H1 (cell line): ENCODE results near the gene NRXN3. TPM values are rescaled to one million over a fixed set of nuclear protein-coding genes. Genes with fewer than 3 reads are reported as not detected.

ENCODE experiments used
- CTCF ChIA-PET: fragments of 300-600 bp; sonication (Branson Sonifier 250); formaldehyde crosslinking; loops from one replicate; lab custom pipeline; 2021; ENCODE audit not compliant: partially characterized antibody; lab: Charles Lee
- POLR2A ChIA-PET: fragments of 300-600 bp; sonication (Branson Sonifier 250); formaldehyde crosslinking; loops from one replicate; lab custom pipeline; 2021; ENCODE audit warnings: inconsistent platforms; ENCODE audit not compliant: partially characterized antibody; lab: Charles Lee
- DNase-seq, 2 experiments: peaks; one replicate each; pipeline versions ENCODE4 v3.0.0 to v3.0.0-alpha.2; 2010 to 2022; ENCODE audit warnings: low spot score in 2 of 2, low read depth in 1 of 2, mixed read lengths in 1 of 2
- FAIRE-seq: peaks from 2 replicates; lab custom pipeline; 2011; peaks lifted over from hg19 to GRCh38; lab: Jason Lieb, UNC
- H2AFZ ChIP-seq: 2 replicates; pipeline ENCODE4 v1.8.1; 2012; ENCODE audit warnings: low read length, inconsistent platforms
- H2AK5ac ChIP-seq: 2 replicates; pipeline ENCODE4 v1.6.1; 2013; ENCODE audit warnings: low read depth, low read length
- H2BK120ac ChIP-seq: replicated peaks from 2 replicates; pipeline ENCODE3; 2013; ENCODE audit warnings: low read depth, low read length, inconsistent platforms
- H2BK12ac ChIP-seq: 2 replicates; pipeline ENCODE4 v1.6.1; 2013; ENCODE audit warnings: low read depth, low read length
- H2BK15ac ChIP-seq: 2 replicates; pipeline ENCODE4 v1.6.1; 2013; ENCODE audit warnings: low read length
- H2BK20ac ChIP-seq: 2 replicates; pipeline ENCODE4 v1.6.1; 2013; ENCODE audit warnings: low read length
- H2BK5ac ChIP-seq: 2 replicates; pipeline ENCODE4 v1.6.1; 2013; ENCODE audit warnings: low read depth, low read length
- H3K14ac ChIP-seq: 2 replicates; pipeline ENCODE4 v1.6.1; 2013; ENCODE audit warnings: inconsistent platforms; ENCODE audit not compliant: insufficient read length
- H3K18ac ChIP-seq: 2 replicates; pipeline ENCODE4 v1.6.1; 2013; ENCODE audit warnings: low read length; ENCODE audit errors: extremely low read depth
- H3K23ac ChIP-seq: 2 replicates; pipeline ENCODE4 v1.6.1; 2013; ENCODE audit warnings: inconsistent platforms; ENCODE audit not compliant: insufficient read length
- H3K23me2 ChIP-seq: 2 replicates; pipeline ENCODE4 v1.6.1; 2013; ENCODE audit warnings: low read depth, low read length
- H3K27ac ChIP-seq: 2 replicates; pipeline ENCODE4 v1.6.1; 2011; ENCODE audit warnings: low read depth, low read length, inconsistent platforms
- H3K27me3 ChIP-seq, 4 experiments: replicated peaks in 1 of 4; 1 replicate in 1 of 4; 2 replicates in 3 of 4; pipeline versions ENCODE4 v1.6.1 to v1.8.1; 2011 to 2013; ENCODE audit warnings: low read length in 3 of 4, mild to moderate bottlenecking in 3 of 4, inconsistent platforms in 2 of 4, mixed read lengths in 2 of 4, moderate library complexity in 1 of 4; ENCODE audit not compliant: control insufficient read depth in 3 of 4, insufficient read depth in 3 of 4; ENCODE audit errors: extremely low read depth in 1 of 4
- H3K36me3 ChIP-seq, 4 experiments: 2 replicates each; pipeline versions ENCODE4 v1.6.1 to v1.8.1; 2011 to 2013; ENCODE audit warnings: mild to moderate bottlenecking in 4 of 4, low read length in 3 of 4, moderate library complexity in 2 of 4, control low read depth in 1 of 4, inconsistent platforms in 1 of 4; ENCODE audit not compliant: insufficient read depth in 4 of 4, control insufficient read depth in 2 of 4
- H3K4ac ChIP-seq: replicated peaks from 2 replicates; pipeline ENCODE3; 2013; ENCODE audit warnings: low read length, low read depth, mixed read lengths, inconsistent platforms; ENCODE audit not compliant: insufficient read length
- H3K4me1 ChIP-seq, 4 experiments: replicated peaks in 1 of 4; 1 replicate in 1 of 4; 2 replicates in 3 of 4; pipeline versions ENCODE4 v1.6.1 to v1.8.1; 2011 to 2013; ENCODE audit warnings: low read length in 3 of 4, inconsistent platforms in 2 of 4, mixed read lengths in 1 of 4; ENCODE audit not compliant: insufficient read depth in 4 of 4, control insufficient read depth in 3 of 4
- H3K4me2 ChIP-seq, 2 experiments: 2 replicates each; pipeline versions ENCODE4 v1.6.1 to v1.8.1; 2011 to 2013; ENCODE audit warnings: low read depth in 2 of 2, low read length in 2 of 2, control low read depth in 1 of 2, inconsistent platforms in 1 of 2, mild to moderate bottlenecking in 1 of 2; ENCODE audit not compliant: insufficient read depth in 1 of 2
- H3K4me3 ChIP-seq, 4 experiments: fragments of 200-600, 300-600 bp in 1 of 4; sonication (generic), shearing (Covaris generic), sonication (Bioruptor Twin) in 1 of 4; 2 replicates each; pipeline versions ENCODE4 v1.5.1 to v1.8.1; 2011 to 2016; ENCODE audit warnings: low read length in 4 of 4, low read depth in 3 of 4, control low read depth in 2 of 4, inconsistent platforms in 2 of 4, mild to moderate bottlenecking in 2 of 4, mixed read lengths in 1 of 4, moderate library complexity in 1 of 4; ENCODE audit not compliant: insufficient read depth in 2 of 4; ENCODE audit errors: extremely low read depth in 1 of 4
- H3K56ac ChIP-seq: replicated peaks from 2 replicates; pipeline ENCODE3; 2013; ENCODE audit warnings: low read depth, mild to moderate bottlenecking, mixed read lengths, low read length, inconsistent platforms; ENCODE audit not compliant: insufficient read length
- H3K79me1 ChIP-seq: 2 replicates; pipeline ENCODE4 v1.6.1; 2013; ENCODE audit warnings: low read depth, low read length, control low read depth
- H3K79me2 ChIP-seq, 2 experiments: 2 replicates each; pipeline versions ENCODE4 v1.6.1 to v1.8.1; 2012 to 2013; ENCODE audit warnings: low read length in 2 of 2, mild to moderate bottlenecking in 2 of 2, inconsistent platforms in 1 of 2; ENCODE audit not compliant: insufficient read depth in 2 of 2, control insufficient read depth in 1 of 2
- H3K9ac ChIP-seq, 4 experiments: replicated peaks in 1 of 4; 1 replicate in 1 of 4; 2 replicates in 3 of 4; pipeline versions ENCODE4 v1.6.1 to v1.8.1; 2011 to 2013; ENCODE audit warnings: low read depth in 3 of 4, low read length in 3 of 4, control low read depth in 2 of 4, mild to moderate bottlenecking in 2 of 4, moderate library complexity in 2 of 4, inconsistent platforms in 1 of 4; ENCODE audit errors: extremely low read depth in 1 of 4
- H3K9me3 ChIP-seq, 2 experiments: 2 replicates each; pipeline versions ENCODE4 v1.6.1 to v1.8.1; 2012 to 2013; ENCODE audit warnings: mild to moderate bottlenecking in 2 of 2, moderate library complexity in 2 of 2, control low read depth in 1 of 2, inconsistent platforms in 1 of 2, low read depth in 1 of 2, low read length in 1 of 2, mixed read lengths in 1 of 2; ENCODE audit not compliant: insufficient read depth in 2 of 2
- H4K20me1 ChIP-seq, 2 experiments: replicated peaks in 1 of 2; 2 replicates each; pipeline versions ENCODE3 to v1.8.1; 2011 to 2013; ENCODE audit warnings: inconsistent platforms in 2 of 2, low read length in 2 of 2, mild to moderate bottlenecking in 1 of 2; ENCODE audit not compliant: insufficient read depth in 2 of 2, control insufficient read depth in 1 of 2
- H4K5ac ChIP-seq: 2 replicates; pipeline ENCODE4 v1.6.1; 2013; ENCODE audit warnings: low read length, low read depth, mixed read lengths, inconsistent platforms; ENCODE audit not compliant: insufficient read length
- H4K8ac ChIP-seq: 2 replicates; pipeline ENCODE4 v1.8.0; 2013; ENCODE audit warnings: mild to moderate bottlenecking, moderate library complexity, low read length, inconsistent platforms; ENCODE audit not compliant: insufficient read depth; ENCODE audit errors: extremely low read depth
- H4K91ac ChIP-seq: replicated peaks from 2 replicates; pipeline ENCODE3; 2013; ENCODE audit warnings: low read length, mixed read lengths, inconsistent platforms; ENCODE audit not compliant: insufficient read length
- BCL11A ChIP-seq, 2 experiments: IDR thresholded peaks; one replicate each; pipeline ENCODE4 v1.6.1; 2011; ENCODE audit warnings: low read depth in 2 of 2, low read length in 2 of 2, mild to moderate bottlenecking in 2 of 2
- BRCA1 ChIP-seq: IDR thresholded peaks from 2 replicates; pipeline ENCODE4 v1.6.1; 2012; ENCODE audit warnings: low read depth, low read length, improper control_type of control experiment
- CEBPB ChIP-seq: IDR thresholded peaks from 2 replicates; pipeline ENCODE4 v1.6.1; 2012; ENCODE audit warnings: low read depth, low read length
- CTCF ChIP-seq, 3 experiments: IDR thresholded peaks; 1 replicate in 2 of 3; 2 replicates in 1 of 3; pipeline versions ENCODE4 v1.5.1 to v1.6.1; 2011; ENCODE audit warnings: low read length in 3 of 3, mild to moderate bottlenecking in 3 of 3, inconsistent platforms in 2 of 3, low read depth in 1 of 3, moderate library complexity in 1 of 3; ENCODE audit not compliant: insufficient read depth in 1 of 3; ENCODE audit errors: control extremely low read depth in 1 of 3
- FOSL1 ChIP-seq: IDR thresholded peaks from 2 replicates; pipeline ENCODE4 v1.6.1; 2011; ENCODE audit warnings: mild to moderate bottlenecking, low read depth, low read length, moderate library complexity; ENCODE audit not compliant: insufficient read depth
- GABPA ChIP-seq: IDR thresholded peaks from 2 replicates; pipeline ENCODE4 v1.6.1; 2011; ENCODE audit warnings: mild to moderate bottlenecking, low read length, moderate library complexity, borderline replicate concordance; ENCODE audit not compliant: insufficient read depth
- KDM4A ChIP-seq: IDR thresholded peaks from one replicate; pipeline ENCODE4 v1.7.1; 2012; ENCODE audit warnings: low read depth, mild to moderate bottlenecking, moderate library complexity, low read length, inconsistent platforms; ENCODE audit not compliant: severe bottlenecking
- PHF8 ChIP-seq: fragments of 200-600 bp; sonication (generic); conservative IDR thresholded peaks from 2 replicates; pipeline ENCODE4 v1.7.1; 2012; ENCODE audit warnings: low read depth, mild to moderate bottlenecking, inconsistent platforms, low read length, moderate library complexity
- POLR2A ChIP-seq, 2 experiments: IDR thresholded peaks; 1 replicate in 1 of 2; 2 replicates in 1 of 2; pipeline ENCODE4 v1.6.1; 2011; ENCODE audit warnings: low read depth in 2 of 2, low read length in 2 of 2, mild to moderate bottlenecking in 2 of 2; ENCODE audit errors: control extremely low read depth in 1 of 2
- SIN3A ChIP-seq, 2 experiments: IDR thresholded peaks in 1 of 2; conservative IDR thresholded peaks in 1 of 2; 2 replicates each; pipeline ENCODE4 v1.6.1; 2011 to 2012; ENCODE audit warnings: low read length in 2 of 2, improper control_type of control experiment in 1 of 2, low read depth in 1 of 2, mild to moderate bottlenecking in 1 of 2
- SIRT6 ChIP-seq: IDR thresholded peaks from one replicate; pipeline ENCODE4 v1.7.1; 2012; ENCODE audit warnings: low read length, inconsistent platforms
- SP2 ChIP-seq: IDR thresholded peaks from 2 replicates; pipeline ENCODE4 v1.6.1; 2012; ENCODE audit warnings: mild to moderate bottlenecking, low read length, inconsistent platforms
- TCF12 ChIP-seq: IDR thresholded peaks from 2 replicates; pipeline ENCODE4 v1.6.1; 2011; ENCODE audit warnings: low read depth, mild to moderate bottlenecking, low read length
- WGBS, 2 experiments: shearing (Covaris generic) in 1 of 2; methylation state at CpG; one replicate each; pipeline versions ENCODE4 v1.1.6 to v1.1.7; 2013 to 2015; ENCODE audit warnings: low lambda C conversion rate in 2 of 2, mixed read lengths in 2 of 2, inconsistent platforms in 1 of 2, low coverage in 1 of 2, missing lambda C conversion rate in 1 of 2; ENCODE audit not compliant: insufficient replicate concordance in 2 of 2, insufficient coverage in 1 of 2, insufficient read length in 1 of 2; ENCODE audit errors: extremely low coverage in 1 of 2, missing lambda C conversion rate in 1 of 2; 5-methylcytosine and 5-hydroxymethylcytosine counted together
- polyA plus RNA-seq, 7 experiments: library from polyadenylated mRNA; depleted of rRNA in 3 of 7; stranded (reverse) in 5 of 7; unstranded in 2 of 7; fragments of >200 nt in 5 of 7; fragments of 200-250 nt in 2 of 7; gene quantifications; 1 replicate in 5 of 7; 2 replicates in 1 of 7; 4 replicates in 1 of 7; pipeline versions ENCODE4 v1.2.1 to v1.2.3, GENCODE V29; 2011 to 2013; ENCODE audit warnings: missing spikeins in 2 of 7, mixed read lengths in 2 of 7
- total RNA-seq: library from RNA; stranded (reverse); fragmentation: NEBNext Ultra II Directional; extraction: Animal tissue kit (Norgen Biotek cat#: 25700); gene quantifications from 2 replicates; pipeline ENCODE4 v1.2.1, GENCODE V29; 2021

Gene NRXN3
- total and polyA plus RNA-seq, 2 of the 8 experiments (the other 6 are each of a cell fraction or from before 2014, with no cell fraction given) = 2.6 to 4.1 TPM

GRCh38 chr14:79562185-79562584 is 1392.0 kb downstream of the NRXN3 start:
- no peaks in the 10 kb centered on the region for H3K36me3 ChIP-seq
- no peak overlapping the region for H2BK15ac ChIP-seq
- H2BK12ac ChIP-seq = no peak overlapping the region
- H4K8ac ChIP-seq = no peak overlapping the region
- no peak overlapping the region for H3K27ac ChIP-seq
- WGBS, 2 experiments = 85% methylated on average over 3 of the region's 3 CpGs; no CpG with 5 or more reads in 1 of the 2 experiments
- H3K18ac ChIP-seq = no peak overlapping the region
- H2BK120ac ChIP-seq = no peak overlapping the region
- H3K4me3 ChIP-seq = no peak overlapping the region
- H3K4me1 ChIP-seq = no peaks in the 10 kb centered on the region
- DNase-seq = no peak
- no peak overlapping the region for H2AK5ac ChIP-seq
- H2AFZ ChIP-seq = no peak overlapping the region
- H2BK20ac ChIP-seq = no peak overlapping the region
- H3K9me3 ChIP-seq = no peaks in the 10 kb centered on the region
- ChIA-PET CTCF (interaction anchor here (0.9 to 2.1 kb wide), 4 partner anchors 14 to 22 kb away, joined by 3 to 7 read pairs (median 6); no protein-coding TSS in a partner anchor), POLR2A (no interaction called here)
- no peak overlapping the region for H3K9ac ChIP-seq
- no peak overlapping the region for H4K91ac ChIP-seq
- no peak overlapping the region for H2BK5ac ChIP-seq
- FAIRE-seq = no peak
- no peaks in the 10 kb centered on the region for H3K79me1 ChIP-seq
- H3K23me2 ChIP-seq = no peaks in the 10 kb centered on the region
- no peaks in the 10 kb centered on the region for H4K20me1 ChIP-seq
- H4K5ac ChIP-seq = no peak overlapping the region
- H3K4ac ChIP-seq = no peak overlapping the region
- no peak overlapping the region for H3K4me2 ChIP-seq
- H3K79me2 ChIP-seq = no peaks in the 10 kb centered on the region
- H3K23ac ChIP-seq = no peak overlapping the region
- no peak overlapping the region for H3K14ac ChIP-seq
- no peaks in the 10 kb centered on the region for H3K27me3 ChIP-seq
- no peak overlapping the region for H3K56ac ChIP-seq
- TF ChIP-seq SIRT6 (no peak), CEBPB (no peak), FOSL1 (no peak), PHF8 (no peak), BRCA1 (no peak), GABPA (no peak), CTCF (IDR thresholded peaks at IDR 0.05; ENCODE audit: control extremely low read depth in 1 of 3, insufficient read depth in 1 of 3, low read depth in 1 of 3, low read length in 3 of 3) (no peak), BCL11A (IDR thresholded peaks at IDR 0.05; ENCODE audit: low read depth in 2 of 2, low read length in 2 of 2) (no peak), KDM4A (no peak), TCF12 (no peak), SP2 (no peak), POLR2A (IDR thresholded peaks at IDR 0.05; ENCODE audit: control extremely low read depth in 1 of 2, low read depth in 2 of 2, low read length in 2 of 2) (no peak), SIN3A (conservative IDR thresholded peaks at IDR 0.05 in 1 of 2, IDR thresholded peaks at IDR 0.05 in 1 of 2; ENCODE audit: low read depth in 1 of 2, low read length in 2 of 2) (no peak)
